HCT116 (cell line): ENCODE results near the gene CAGE1.

Experiments used
- CTCF ChIP-seq, 3 experiments: fragments of 200-600 bp in 1 of 3; sonication (generic) in 1 of 3; IDR thresholded peaks in 2 of 3; conservative IDR thresholded peaks in 1 of 3; 2 replicates each; pipeline ENCODE4 v1.5.1; 2012 to 2017; ENCODE audit warnings: low read depth in 2 of 3, low read length in 2 of 3, antibody characterized with exemption in 1 of 3, borderline replicate concordance in 1 of 3, control low read depth in 1 of 3, mild to moderate bottlenecking in 1 of 3, mixed read lengths in 1 of 3, mixed run types in 1 of 3, moderate library complexity in 1 of 3; ENCODE audit not compliant: insufficient read depth in 1 of 3
- EGR1 ChIP-seq: IDR thresholded peaks from 2 replicates; pipeline ENCODE4 v1.6.1; 2012; ENCODE audit warnings: low read depth
- ELF1 ChIP-seq: IDR thresholded peaks from 2 replicates; pipeline ENCODE4 v1.6.1; 2012; ENCODE audit warnings: low read depth, borderline replicate concordance
- EZH2 ChIP-seq: fragments of 200-600 bp; sonication (generic); IDR thresholded peaks from 2 replicates; pipeline ENCODE4 v1.6.1; 2017; ENCODE audit warnings: antibody characterized with exemption, mixed run types
- JUND ChIP-seq: IDR thresholded peaks from 2 replicates; pipeline ENCODE4 v1.6.1; 2012
- POLR2A ChIP-seq: IDR thresholded peaks from 2 replicates; pipeline ENCODE4 v1.7.0; 2011; ENCODE audit warnings: borderline replicate concordance; ENCODE audit not compliant: insufficient read depth, insufficient read length; ENCODE audit errors: extremely low read depth
- POLR2AphosphoS5 ChIP-seq: IDR thresholded peaks from 2 replicates; pipeline ENCODE4 v1.6.1; 2011; ENCODE audit warnings: mild to moderate bottlenecking, low read depth, low read length, moderate library complexity
- RAD21 ChIP-seq: IDR thresholded peaks from 2 replicates; pipeline ENCODE4 v1.6.1; 2012; ENCODE audit warnings: low read depth, mild to moderate bottlenecking
- SIN3A ChIP-seq: IDR thresholded peaks from 2 replicates; pipeline ENCODE4 v1.6.1; 2012; ENCODE audit warnings: low read depth
- YY1 ChIP-seq: IDR thresholded peaks from 2 replicates; pipeline ENCODE4 v1.6.1; 2011; ENCODE audit warnings: low read length, low read depth, moderate library complexity, mild to moderate bottlenecking; ENCODE audit not compliant: insufficient replicate concordance; ENCODE audit errors: extremely low read depth
- TF ChIP-seq, protein P1 (sequence below): IDR thresholded peaks from 2 replicates; pipeline ENCODE4 v1.6.1; 2012; ENCODE audit warnings: low read depth
- TF ChIP-seq, protein P2 (sequence below): IDR thresholded peaks from 2 replicates; pipeline ENCODE4 v1.6.1; 2012

DNA sequence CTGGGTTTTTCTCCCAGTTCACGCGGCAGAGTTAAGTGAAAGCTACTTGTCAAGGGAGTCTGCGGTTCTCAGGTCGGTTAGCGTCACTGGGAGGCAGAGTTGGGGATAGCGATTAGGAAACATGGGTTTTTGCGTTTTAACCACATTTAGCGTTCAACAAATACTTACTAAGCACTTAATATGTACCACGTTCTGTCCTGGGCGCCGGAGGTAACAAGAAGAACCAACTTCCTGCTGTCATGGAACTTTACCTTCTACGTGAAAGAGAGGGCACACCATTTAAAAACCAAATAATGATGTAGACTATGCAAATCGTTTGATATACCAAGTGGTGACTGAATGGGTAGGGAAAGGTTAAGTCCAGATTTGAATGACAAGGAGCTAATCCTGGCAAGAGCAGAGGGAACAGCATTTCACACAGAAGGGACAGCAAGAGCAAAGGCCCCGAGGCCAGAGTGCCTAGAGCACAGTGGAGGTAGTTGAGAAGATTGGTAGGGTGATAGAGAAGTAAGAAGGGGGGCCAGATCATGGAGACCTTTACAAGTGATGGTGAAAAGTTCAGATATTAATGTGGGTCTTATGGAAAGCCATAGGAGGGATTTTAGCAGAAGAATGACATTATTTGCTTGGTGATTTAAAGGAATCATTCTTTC lies 810 bp upstream of the CAGE1 start:
- TF ChIP-seq CTCF (IDR thresholded peaks at IDR 0.05 in 2 of 3, conservative IDR thresholded peaks at IDR 0.05 in 1 of 3; ENCODE audit: borderline replicate concordance in 1 of 3, insufficient read depth in 1 of 3, low read depth in 2 of 3, low read length in 2 of 3) = no peak
- TF ChIP-seq EGR1 = no peak
- TF ChIP-seq, protein P1, sequence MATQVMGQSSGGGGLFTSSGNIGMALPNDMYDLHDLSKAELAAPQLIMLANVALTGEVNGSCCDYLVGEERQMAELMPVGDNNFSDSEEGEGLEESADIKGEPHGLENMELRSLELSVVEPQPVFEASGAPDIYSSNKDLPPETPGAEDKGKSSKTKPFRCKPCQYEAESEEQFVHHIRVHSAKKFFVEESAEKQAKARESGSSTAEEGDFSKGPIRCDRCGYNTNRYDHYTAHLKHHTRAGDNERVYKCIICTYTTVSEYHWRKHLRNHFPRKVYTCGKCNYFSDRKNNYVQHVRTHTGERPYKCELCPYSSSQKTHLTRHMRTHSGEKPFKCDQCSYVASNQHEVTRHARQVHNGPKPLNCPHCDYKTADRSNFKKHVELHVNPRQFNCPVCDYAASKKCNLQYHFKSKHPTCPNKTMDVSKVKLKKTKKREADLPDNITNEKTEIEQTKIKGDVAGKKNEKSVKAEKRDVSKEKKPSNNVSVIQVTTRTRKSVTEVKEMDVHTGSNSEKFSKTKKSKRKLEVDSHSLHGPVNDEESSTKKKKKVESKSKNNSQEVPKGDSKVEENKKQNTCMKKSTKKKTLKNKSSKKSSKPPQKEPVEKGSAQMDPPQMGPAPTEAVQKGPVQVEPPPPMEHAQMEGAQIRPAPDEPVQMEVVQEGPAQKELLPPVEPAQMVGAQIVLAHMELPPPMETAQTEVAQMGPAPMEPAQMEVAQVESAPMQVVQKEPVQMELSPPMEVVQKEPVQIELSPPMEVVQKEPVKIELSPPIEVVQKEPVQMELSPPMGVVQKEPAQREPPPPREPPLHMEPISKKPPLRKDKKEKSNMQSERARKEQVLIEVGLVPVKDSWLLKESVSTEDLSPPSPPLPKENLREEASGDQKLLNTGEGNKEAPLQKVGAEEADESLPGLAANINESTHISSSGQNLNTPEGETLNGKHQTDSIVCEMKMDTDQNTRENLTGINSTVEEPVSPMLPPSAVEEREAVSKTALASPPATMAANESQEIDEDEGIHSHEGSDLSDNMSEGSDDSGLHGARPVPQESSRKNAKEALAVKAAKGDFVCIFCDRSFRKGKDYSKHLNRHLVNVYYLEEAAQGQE = no peak
- TF ChIP-seq EZH2 = no peak
- no peak for TF ChIP-seq JUND
- no peak for TF ChIP-seq POLR2AphosphoS5
- no peak for TF ChIP-seq SIN3A
- TF ChIP-seq, protein P2, sequence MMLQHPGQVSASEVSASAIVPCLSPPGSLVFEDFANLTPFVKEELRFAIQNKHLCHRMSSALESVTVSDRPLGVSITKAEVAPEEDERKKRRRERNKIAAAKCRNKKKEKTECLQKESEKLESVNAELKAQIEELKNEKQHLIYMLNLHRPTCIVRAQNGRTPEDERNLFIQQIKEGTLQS = no peak
- TF ChIP-seq POLR2A = no peak
- no peak for TF ChIP-seq YY1
- TF ChIP-seq ELF1 = no peak
- no peak; the same call in 1 of the 2 replicates for TF ChIP-seq RAD21
